ENCODE data around the gene TEX2. TPM values are rescaled to one million over a fixed set of nuclear protein-coding genes. Genes with fewer than 3 reads are reported as not detected.

TEX2 gene
- polyA plus RNA-seq, 1 of the 3 experiments (the other 2 are of a cell fraction) = 24.0 TPM

- TF ChIP-seq PBX3 (IDR thresholded peaks at IDR 0.05) (no peak), FOXJ3 (CRISPR knock-in tag; IDR thresholded peaks at IDR 0.05) (no peak), MEF2A (IDR thresholded peaks at IDR 0.05; ENCODE audit: borderline replicate concordance, low read depth) (no peak), TAF1 (IDR thresholded peaks at IDR 0.05; ENCODE audit: borderline replicate concordance, low read depth, low read length) (no peak), USF2 (IDR thresholded peaks at IDR 0.05; ENCODE audit: borderline replicate concordance, low read depth, low read length) (no peak), JUND (IDR thresholded peaks at IDR 0.05) (no peak), FOSL2 (IDR thresholded peaks at IDR 0.05; ENCODE audit: borderline replicate concordance, low read depth) (no peak), MAX (IDR thresholded peaks at IDR 0.05; ENCODE audit: low read depth) (peak; percentile 80), TEAD4 (IDR thresholded peaks at IDR 0.05; ENCODE audit: borderline replicate concordance, insufficient read depth) (no peak), TCF12 (IDR thresholded peaks at IDR 0.05) (no peak)
These were observed 661 bp downstream of the TEX2 start (continued) for GRCh38 chr17:64262198-64262999.

DNA sequence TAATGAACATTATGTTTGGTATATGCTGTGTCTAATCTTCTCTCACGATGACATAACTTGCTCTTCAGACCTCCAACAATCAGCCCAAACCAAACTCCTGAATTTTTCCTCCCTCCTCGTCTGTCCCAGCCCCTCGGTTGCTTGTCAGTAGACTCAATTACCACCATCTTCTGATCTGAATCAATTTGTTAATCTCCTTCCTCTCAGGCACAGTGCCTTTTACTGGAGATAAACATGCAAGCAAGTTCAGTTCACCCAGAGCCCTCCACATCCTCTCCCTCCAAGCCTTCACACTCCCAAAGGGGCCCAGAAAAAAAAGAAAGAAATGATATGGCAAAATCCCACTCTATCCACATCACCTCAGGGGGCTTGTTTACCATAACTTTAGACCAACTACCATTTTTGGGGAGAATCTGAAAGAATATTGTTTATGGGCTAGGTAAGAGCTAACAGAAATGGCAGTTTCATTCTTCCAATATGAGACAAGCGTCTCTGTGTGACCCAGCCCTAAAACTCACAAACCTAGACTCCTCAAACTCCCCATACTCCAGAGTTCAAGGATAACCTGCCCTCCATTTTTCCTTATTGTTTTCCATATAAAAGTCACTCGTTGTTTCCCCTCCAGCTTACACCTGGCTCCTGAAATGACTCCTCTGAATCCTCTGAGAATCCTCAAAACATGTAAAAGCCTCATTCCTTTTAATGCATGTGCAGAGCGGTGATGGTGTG, 1.5 kb downstream of the TEX2 start:
- H3K4me3 ChIP-seq (ENCODE audit: low read depth in 2 of 2, low read length in 1 of 2) = peak overlapping the region; percentile 84 to 91
- peaks cover 17% of the 10 kb centered on the region for H3F3A ChIP-seq (replicated peaks; ENCODE audit: insufficient read depth)
- peaks cover 7% of the 10 kb centered on the region; the same call in 1 of the 2 replicates for H4K20me1 ChIP-seq (ENCODE audit: insufficient read depth)
- POLR2A ChIA-PET = interaction anchor here (1.0 to 3.4 kb wide), 3 partner anchors 8 to 114 kb away, joined by 3 to 50 read pairs (median 3); no protein-coding TSS in a partner anchor
- H3K9ac ChIP-seq = peak overlapping the region; percentile 81
- CTCF ChIA-PET = interaction anchor here (0.8 to 3.3 kb wide), 4 partner anchors 20 to 157 kb away, joined by 3 to 18 read pairs (median 4); no protein-coding TSS in a partner anchor
- peaks cover 58% of the 10 kb centered on the region for H3K79me2 ChIP-seq (ENCODE audit: insufficient read depth)
- no peaks in the 10 kb centered on the region for H3K27me3 ChIP-seq (ENCODE audit: insufficient read depth)
- H3K9me3 ChIP-seq = no peaks in the 10 kb centered on the region
- H2AFZ ChIP-seq (ENCODE audit: low read depth) = peak overlapping the region; percentile 75; the same call in 1 of the 2 replicates
- H3K4me1 ChIP-seq (ENCODE audit: control insufficient read depth in 1 of 2, insufficient read depth in 2 of 2, low read depth in 1 of 2, low read length in 1 of 2) = peaks cover 30 to 38% of the 10 kb centered on the region in 2 experiments; a peak in 3 of 4 replicates
- WGBS (ENCODE audit: low lambda C conversion rate) = 70% methylated on average over 6 of the region's 6 CpGs
- peak overlapping the region; percentile 83 for H3K4me2 ChIP-seq
- H3K27ac ChIP-seq (ENCODE audit: low read depth in 2 of 2, low read length in 1 of 2) = peak overlapping the region; percentile 64 to 85; a peak in 3 of 4 replicates
- DNase-seq = no peak
- H3K36me3 ChIP-seq (replicated peaks in 1 of 2; ENCODE audit: control insufficient read depth in 1 of 2, insufficient read depth in 2 of 2, low read length in 1 of 2) = no peaks in the 10 kb centered on the region
- no peaks in the 10 kb centered on the region for H3K9me2 ChIP-seq
- TF ChIP-seq CHD2 (IDR thresholded peaks at IDR 0.05; ENCODE audit: low read length, partially characterized antibody) (no peak), REST (IDR thresholded peaks at IDR 0.05; ENCODE audit: low read depth, low read length) (no peak), RCOR1 (IDR thresholded peaks at IDR 0.05; ENCODE audit: low read length) (no peak), PBX3 (IDR thresholded peaks at IDR 0.05) (no peak), JUND (IDR thresholded peaks at IDR 0.05) (no peak), EP300 (IDR thresholded peaks at IDR 0.05; ENCODE audit: borderline replicate concordance in 1 of 2, low read depth in 1 of 2, low read length in 1 of 2) (no peak), ELF1 (IDR thresholded peaks at IDR 0.05) (no peak), FOSL2 (IDR thresholded peaks at IDR 0.05; ENCODE audit: borderline replicate concordance, low read depth) (no peak), USF2 (IDR thresholded peaks at IDR 0.05; ENCODE audit: borderline replicate concordance, low read depth, low read length) (no peak), MAX (IDR thresholded peaks at IDR 0.05; ENCODE audit: low read depth) (no peak), RXRA (IDR thresholded peaks at IDR 0.05; ENCODE audit: borderline replicate concordance, low read depth) (no peak), TAF1 (IDR thresholded peaks at IDR 0.05; ENCODE audit: borderline replicate concordance, low read depth, low read length) (no peak)
- TF ChIP-seq, protein P1, sequence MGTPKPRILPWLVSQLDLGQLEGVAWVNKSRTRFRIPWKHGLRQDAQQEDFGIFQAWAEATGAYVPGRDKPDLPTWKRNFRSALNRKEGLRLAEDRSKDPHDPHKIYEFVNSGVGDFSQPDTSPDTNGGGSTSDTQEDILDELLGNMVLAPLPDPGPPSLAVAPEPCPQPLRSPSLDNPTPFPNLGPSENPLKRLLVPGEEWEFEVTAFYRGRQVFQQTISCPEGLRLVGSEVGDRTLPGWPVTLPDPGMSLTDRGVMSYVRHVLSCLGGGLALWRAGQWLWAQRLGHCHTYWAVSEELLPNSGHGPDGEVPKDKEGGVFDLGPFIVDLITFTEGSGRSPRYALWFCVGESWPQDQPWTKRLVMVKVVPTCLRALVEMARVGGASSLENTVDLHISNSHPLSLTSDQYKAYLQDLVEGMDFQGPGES (IDR thresholded peaks at IDR 0.05; ENCODE audit: low read depth, low read length) = no peak
